Measurements from ENCODE around the gene TET3.

- TF ChIP-seq CTCF (IDR thresholded peaks at IDR 0.05) (no peak), POLR2A (IDR thresholded peaks at IDR 0.05) (no peak)
These were observed 28.4 kb upstream of the TET3 start for GRCh38 chr2:73956218-73956865.
